ENCODE results near the gene KRTAP9-2. TPM values are rescaled to one million over a fixed set of nuclear protein-coding genes. Genes with fewer than 3 reads are reported as not detected.
"Not testable (repeated sequence)": the region's sequence is repeated elsewhere in the genome, so short reads cannot be mapped to it uniquely, and the experiment has no call there.

Gene KRTAP9-2
- total RNA-seq, 4 donors from 2014 or later: 36.3 to 127 (median 60.8) TPM; not detected in 1

DNA sequence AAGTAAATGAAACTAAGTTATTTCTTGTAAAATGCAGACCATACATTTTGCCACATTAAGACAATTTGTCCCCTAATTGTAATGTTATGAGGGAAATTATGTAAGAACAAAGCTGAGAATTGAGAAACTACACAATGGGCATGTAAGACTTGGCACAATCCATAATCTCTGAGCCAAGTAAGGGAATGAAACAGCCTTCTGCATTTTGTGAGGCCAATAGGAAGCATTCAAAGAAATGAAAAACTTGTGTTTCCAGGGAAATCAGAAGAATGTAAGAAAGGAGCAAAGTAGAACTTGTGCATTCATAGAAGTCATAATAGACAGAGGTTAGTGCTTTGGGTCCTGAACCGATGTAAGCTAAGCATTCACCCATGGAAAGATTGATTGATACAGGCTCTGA, 24.8 kb downstream of the KRTAP9-2 start:
- no peak for TF ChIP-seq POLR2AphosphoS5 (IDR thresholded peaks at IDR 0.05)
- TF ChIP-seq, protein P1, sequence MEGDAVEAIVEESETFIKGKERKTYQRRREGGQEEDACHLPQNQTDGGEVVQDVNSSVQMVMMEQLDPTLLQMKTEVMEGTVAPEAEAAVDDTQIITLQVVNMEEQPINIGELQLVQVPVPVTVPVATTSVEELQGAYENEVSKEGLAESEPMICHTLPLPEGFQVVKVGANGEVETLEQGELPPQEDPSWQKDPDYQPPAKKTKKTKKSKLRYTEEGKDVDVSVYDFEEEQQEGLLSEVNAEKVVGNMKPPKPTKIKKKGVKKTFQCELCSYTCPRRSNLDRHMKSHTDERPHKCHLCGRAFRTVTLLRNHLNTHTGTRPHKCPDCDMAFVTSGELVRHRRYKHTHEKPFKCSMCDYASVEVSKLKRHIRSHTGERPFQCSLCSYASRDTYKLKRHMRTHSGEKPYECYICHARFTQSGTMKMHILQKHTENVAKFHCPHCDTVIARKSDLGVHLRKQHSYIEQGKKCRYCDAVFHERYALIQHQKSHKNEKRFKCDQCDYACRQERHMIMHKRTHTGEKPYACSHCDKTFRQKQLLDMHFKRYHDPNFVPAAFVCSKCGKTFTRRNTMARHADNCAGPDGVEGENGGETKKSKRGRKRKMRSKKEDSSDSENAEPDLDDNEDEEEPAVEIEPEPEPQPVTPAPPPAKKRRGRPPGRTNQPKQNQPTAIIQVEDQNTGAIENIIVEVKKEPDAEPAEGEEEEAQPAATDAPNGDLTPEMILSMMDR (IDR thresholded peaks at IDR 0.05): no peak
- no peak for TF ChIP-seq POLR2A (IDR thresholded peaks at IDR 0.05)
- no peak for TF ChIP-seq EP300 (IDR thresholded peaks at IDR 0.05)
- Histone ChIP-seq H3K4me3 (no peak overlapping the region), H3K27ac (no peak overlapping the region)

DNA sequence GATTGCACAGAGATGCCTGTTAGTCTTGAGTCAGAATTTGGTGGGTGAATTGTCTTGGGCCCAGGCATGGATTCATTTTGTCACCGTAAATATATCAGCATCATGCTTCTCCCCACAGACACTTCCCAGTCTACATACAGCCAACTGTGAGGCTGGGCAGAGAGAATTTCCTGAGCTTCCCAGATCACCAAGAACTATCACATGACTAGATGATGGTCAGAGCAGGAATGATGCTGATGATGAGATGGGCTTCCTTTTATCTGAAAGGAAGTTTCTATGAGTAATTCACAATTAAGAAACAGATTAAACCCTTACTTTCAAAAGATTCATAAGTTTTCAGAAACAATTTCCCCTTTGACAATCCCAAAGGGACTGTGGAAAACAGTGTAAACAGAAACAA, 28.4 kb downstream of the KRTAP9-2 start:
- Histone ChIP-seq H3K9me3 (no peaks in the 10 kb centered on the region), H3K27me3 (peaks cover 18% of the 10 kb centered on the region), H3K36me3 (no peaks in the 10 kb centered on the region), H3K27ac (no peak overlapping the region), H3K4me3 (no peak overlapping the region), H3K4me1 (no peaks in the 10 kb centered on the region)
- WGBS: 41% methylated on average over 1 of the region's 1 CpG
- TF ChIP-seq EP300 (IDR thresholded peaks at IDR 0.05): no peak
- no peak for TF ChIP-seq POLR2AphosphoS5 (IDR thresholded peaks at IDR 0.05)
- TF ChIP-seq, protein P1 (IDR thresholded peaks at IDR 0.05): no peak
- TF ChIP-seq POLR2A (IDR thresholded peaks at IDR 0.05): no peak
- no peak for DNase-seq (ENCODE audit: low spot score in 2 of 2)

More for the DNA sequence above, 24.8 kb downstream of the KRTAP9-2 start:
- no peaks in the 10 kb centered on the region for H3K36me3 ChIP-seq
- DNase-seq (ENCODE audit: low spot score in 2 of 2): no peak
- 93% methylated on average over 1 of the region's 1 CpG for WGBS
- no peaks in the 10 kb centered on the region for H3K9me3 ChIP-seq
- H3K4me1 ChIP-seq: no peaks in the 10 kb centered on the region
- peaks cover 11% of the 10 kb centered on the region for H3K27me3 ChIP-seq

DNA sequence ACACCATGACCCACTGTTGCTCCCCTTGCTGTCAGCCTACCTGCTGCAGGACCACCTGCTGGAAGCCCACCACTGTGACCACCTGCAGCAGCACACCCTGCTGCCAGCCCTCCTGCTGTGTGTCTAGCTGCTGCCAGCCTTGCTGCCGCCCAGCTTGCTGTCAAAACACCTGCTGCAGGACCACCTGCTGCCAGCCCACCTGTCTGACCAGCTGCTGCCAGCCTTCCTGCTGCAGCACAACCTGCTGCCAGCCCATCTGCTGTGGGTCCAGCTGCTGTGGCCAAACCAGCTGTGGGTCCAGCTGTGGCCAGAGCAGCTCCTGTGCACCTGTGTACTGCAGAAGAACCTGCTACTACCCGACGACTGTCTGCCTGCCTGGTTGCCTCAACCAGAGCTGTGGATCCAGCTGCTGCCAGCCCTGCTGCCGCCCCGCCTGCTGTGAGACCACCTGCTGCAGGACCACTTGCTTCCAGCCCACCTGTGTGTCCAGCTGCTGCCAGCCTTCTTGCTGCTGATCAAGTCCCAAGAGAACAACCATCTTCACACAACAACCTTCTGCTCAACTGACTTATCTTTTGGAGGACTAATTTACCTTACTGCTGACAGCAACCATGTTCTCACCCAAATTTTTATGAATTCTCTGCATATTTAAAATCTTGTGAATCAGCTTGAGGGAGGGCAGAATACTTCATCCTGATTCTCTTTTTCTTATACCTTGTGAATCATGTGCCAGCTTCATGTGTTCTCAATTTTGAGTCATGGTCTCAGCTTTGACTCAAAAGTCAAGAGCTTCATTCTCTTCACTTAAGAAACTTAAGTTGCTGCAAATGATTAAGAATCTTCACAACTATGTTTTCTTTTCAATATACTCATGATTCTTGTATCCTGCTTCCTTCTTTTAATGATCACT, 29.2 kb downstream of the KRTAP9-2 start, which contains the start of gene KRTAP9-9:
TSS of gene KRTAP9-9 (plus strand) at position 4 of the 910 bp plus-strand sequence.
- not testable (repeated sequence) for H3K4me3 ChIP-seq

DNA sequence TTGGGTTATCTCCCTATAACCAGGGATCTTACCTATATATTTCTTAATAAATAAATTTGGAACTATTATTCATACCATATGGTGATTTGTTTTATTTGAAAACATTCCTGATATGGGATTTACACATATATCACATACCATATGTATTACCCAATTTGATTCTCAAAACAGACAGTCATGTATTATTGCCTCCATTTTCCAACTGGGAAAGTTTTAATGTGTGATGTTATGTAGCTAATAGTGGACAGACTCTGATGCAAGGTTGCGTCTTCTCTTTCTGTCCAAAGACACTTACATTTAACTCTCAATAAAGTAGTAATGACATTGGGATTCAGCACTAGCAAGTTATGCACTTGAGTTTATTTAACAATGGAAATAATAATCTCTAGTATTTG, 29.8 kb downstream of the KRTAP9-2 start:
- Histone ChIP-seq H3K27me3 (peaks cover 15% of the 10 kb centered on the region), H3K4me1 (no peaks in the 10 kb centered on the region), H3K27ac (no peak overlapping the region), H3K36me3 (no peaks in the 10 kb centered on the region), H3K4me3 (no peak overlapping the region), H3K9me3 (no peaks in the 10 kb centered on the region)
- WGBS: 93% methylated on average over 1 of the region's 1 CpG
- TF ChIP-seq EP300 (IDR thresholded peaks at IDR 0.05) (no peak), POLR2AphosphoS5 (IDR thresholded peaks at IDR 0.05) (no peak), POLR2A (IDR thresholded peaks at IDR 0.05) (no peak)
- TF ChIP-seq, protein P1 (IDR thresholded peaks at IDR 0.05): no peak
- no peak for DNase-seq (ENCODE audit: low spot score in 2 of 2)

More for the DNA sequence above, 29.2 kb downstream of the KRTAP9-2 start, which contains the start of gene KRTAP9-9:
- not testable (repeated sequence) for H3K9me3 ChIP-seq; H3K36me3 ChIP-seq; DNase-seq (ENCODE audit: low spot score in 2 of 2); H3K27ac ChIP-seq; H3K4me1 ChIP-seq
- H3K27me3 ChIP-seq: peaks cover 15% of the 10 kb centered on the region
- WGBS: 90% methylated on average over 4 of the region's 5 CpGs

DNA sequence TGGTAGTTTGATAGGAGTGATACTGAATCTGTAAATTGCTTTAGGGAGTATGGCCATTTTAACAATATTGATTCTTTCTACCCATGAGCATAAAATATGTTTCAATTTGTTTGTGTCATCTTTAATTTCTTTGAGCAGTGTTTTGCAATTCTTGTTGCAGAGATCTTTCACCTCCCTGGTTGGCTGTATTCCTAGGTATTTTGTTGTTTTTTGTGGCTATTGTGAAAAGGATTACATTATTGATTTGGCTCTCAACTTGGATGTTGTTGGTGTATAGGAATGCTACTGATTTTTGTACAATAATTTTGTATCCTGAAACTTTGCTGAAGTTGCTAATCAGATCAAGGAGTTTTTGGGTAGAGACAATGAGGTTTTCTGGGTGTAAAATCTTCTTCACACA, 32.0 kb downstream of the KRTAP9-2 start:
- H3K4me1 ChIP-seq: no peaks in the 10 kb centered on the region
- TF ChIP-seq, protein P1 (IDR thresholded peaks at IDR 0.05): no peak
- no peak for TF ChIP-seq EP300 (IDR thresholded peaks at IDR 0.05)
- TF ChIP-seq POLR2A (IDR thresholded peaks at IDR 0.05): no peak
- TF ChIP-seq POLR2AphosphoS5 (IDR thresholded peaks at IDR 0.05): no peak
- DNase-seq (ENCODE audit: low spot score in 2 of 2): no peak
- H3K27ac ChIP-seq: no peak overlapping the region
- H3K9me3 ChIP-seq: no peaks in the 10 kb centered on the region
- peaks cover 22% of the 10 kb centered on the region for H3K27me3 ChIP-seq
- H3K4me3 ChIP-seq: no peak overlapping the region
- no peaks in the 10 kb centered on the region for H3K36me3 ChIP-seq
